ENCODE data around the gene GPD1L.
A peak's percentile ranks its signal among the peaks of the same experiment; 100 is the strongest.

GPD1L gene

DNA sequence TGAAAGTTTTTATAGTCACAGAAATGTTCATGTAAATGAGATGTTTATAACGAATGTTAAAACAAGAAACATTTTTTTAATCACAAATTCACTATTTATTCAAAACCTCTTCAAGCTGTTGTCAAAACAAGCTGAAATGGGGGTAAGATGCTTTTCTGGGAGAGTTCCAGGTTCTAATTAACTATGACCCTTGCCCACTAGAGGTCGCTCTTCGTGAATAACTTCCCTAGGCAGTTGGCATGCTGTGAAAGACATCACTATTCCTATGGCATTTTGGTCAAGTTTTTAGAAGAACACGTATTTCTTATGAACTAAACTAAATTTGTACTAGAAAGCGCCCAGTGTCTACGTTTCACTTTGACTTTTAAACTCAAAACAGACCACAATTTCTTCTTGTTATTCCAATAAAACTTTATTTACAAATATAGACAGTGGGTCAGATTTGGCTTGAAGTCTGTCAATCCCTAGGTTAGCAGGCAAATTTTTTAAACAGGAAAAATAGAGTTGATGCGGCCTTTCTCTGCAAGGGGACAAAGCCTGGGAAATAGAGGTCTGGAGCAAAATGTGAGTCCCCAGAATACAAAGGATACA is 69.3 kb downstream of the GPD1L start:
- Mint-ChIP-seq H3K4me3 (no peak overlapping the region), H3K27me3 (ENCODE audit: low read depth, poor library complexity) (no peaks in the 10 kb centered on the region), H3K9me3 (peaks cover 26% of the 10 kb centered on the region), H3K27ac (no peak overlapping the region), H3K4me1 (peaks cover 12% of the 10 kb centered on the region), H3K36me3 (ENCODE audit: low read depth) (peaks cover 13% of the 10 kb centered on the region)
- TF ChIP-seq, protein P1, sequence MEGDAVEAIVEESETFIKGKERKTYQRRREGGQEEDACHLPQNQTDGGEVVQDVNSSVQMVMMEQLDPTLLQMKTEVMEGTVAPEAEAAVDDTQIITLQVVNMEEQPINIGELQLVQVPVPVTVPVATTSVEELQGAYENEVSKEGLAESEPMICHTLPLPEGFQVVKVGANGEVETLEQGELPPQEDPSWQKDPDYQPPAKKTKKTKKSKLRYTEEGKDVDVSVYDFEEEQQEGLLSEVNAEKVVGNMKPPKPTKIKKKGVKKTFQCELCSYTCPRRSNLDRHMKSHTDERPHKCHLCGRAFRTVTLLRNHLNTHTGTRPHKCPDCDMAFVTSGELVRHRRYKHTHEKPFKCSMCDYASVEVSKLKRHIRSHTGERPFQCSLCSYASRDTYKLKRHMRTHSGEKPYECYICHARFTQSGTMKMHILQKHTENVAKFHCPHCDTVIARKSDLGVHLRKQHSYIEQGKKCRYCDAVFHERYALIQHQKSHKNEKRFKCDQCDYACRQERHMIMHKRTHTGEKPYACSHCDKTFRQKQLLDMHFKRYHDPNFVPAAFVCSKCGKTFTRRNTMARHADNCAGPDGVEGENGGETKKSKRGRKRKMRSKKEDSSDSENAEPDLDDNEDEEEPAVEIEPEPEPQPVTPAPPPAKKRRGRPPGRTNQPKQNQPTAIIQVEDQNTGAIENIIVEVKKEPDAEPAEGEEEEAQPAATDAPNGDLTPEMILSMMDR (IDR thresholded peaks at IDR 0.05), result peak; percentile 72
- DNase-seq, result peak; percentile 70

DNA sequence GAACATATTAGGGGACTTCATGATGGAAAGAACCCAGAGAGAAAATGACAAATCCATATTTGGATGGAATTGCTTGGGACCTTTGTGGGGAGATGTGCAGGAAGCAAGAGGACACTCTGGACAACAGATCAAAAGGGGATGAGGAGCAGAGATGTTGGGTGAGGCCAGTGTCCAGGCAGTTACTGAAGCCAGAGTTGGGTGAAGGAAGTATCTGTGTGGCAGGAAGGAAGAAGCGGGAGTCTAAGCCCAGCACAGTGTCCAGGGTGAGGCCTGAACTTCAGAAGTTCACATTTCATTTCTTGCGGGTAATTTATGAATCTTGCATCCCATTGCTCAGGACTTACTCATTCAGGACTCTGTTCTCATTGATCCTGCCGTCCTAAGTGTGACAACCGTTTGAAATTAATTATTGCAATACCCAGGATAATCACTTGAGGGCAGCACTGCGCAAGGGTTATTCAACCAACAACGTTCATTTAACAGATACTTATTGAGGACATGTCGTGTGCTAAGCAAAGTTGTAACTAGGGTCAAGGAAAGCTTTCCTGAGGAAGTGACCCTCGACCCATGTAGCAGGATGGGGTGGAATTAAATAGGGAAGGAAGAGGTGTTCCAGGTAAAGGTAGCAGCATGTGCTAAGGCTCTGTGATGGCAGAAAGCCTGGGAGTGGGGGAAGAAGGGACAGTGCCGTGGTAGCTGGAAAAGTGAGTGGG is 70.7 kb downstream of the GPD1L start:
- DNase-seq, result peak; percentile 60
- Mint-ChIP-seq H3K4me1 (peaks cover 26% of the 10 kb centered on the region), H3K4me3 (no peak overlapping the region), H3K36me3 (ENCODE audit: low read depth) (peaks cover 3% of the 10 kb centered on the region), H3K27ac (no peak overlapping the region), H3K27me3 (ENCODE audit: low read depth, poor library complexity) (no peaks in the 10 kb centered on the region), H3K9me3 (peaks cover 12% of the 10 kb centered on the region)
- TF ChIP-seq, protein P1 (IDR thresholded peaks at IDR 0.05), result peak; percentile 66

DNA sequence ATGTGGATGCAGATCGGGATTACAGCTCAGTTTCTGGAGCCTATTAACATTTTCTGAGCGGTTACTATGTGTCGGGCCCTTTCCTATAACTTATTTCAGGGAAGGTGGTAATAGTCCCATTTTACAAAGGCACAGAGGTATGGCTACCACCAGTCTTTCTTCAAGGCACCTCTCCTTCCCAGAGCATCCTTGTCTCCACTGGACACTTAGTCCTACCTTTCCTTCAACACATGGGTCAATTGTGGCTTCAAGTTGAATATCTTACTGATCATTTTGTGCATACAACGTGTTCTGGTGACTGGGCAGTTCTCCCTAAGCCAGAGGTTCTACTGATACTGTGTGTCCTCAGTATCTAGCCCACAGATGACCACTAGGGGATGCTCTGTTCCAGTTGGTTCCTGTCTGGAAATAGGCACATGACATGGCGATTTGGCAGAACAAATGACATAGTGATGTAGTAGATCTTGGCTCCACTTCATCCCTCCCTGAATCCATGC is 71.3 kb downstream of the GPD1L start:
- peak; percentile 61 for DNase-seq
- H3K4me3 Mint-ChIP-seq, result no peak overlapping the region
- no peaks in the 10 kb centered on the region for H3K36me3 Mint-ChIP-seq (ENCODE audit: low read depth)
- H3K9me3 Mint-ChIP-seq, result peaks cover 5% of the 10 kb centered on the region
- TF ChIP-seq, protein P1 (IDR thresholded peaks at IDR 0.05), result peak; percentile 81
- H3K27ac Mint-ChIP-seq, result no peak overlapping the region
- H3K27me3 Mint-ChIP-seq (ENCODE audit: low read depth, poor library complexity), result no peaks in the 10 kb centered on the region
- peaks cover 32% of the 10 kb centered on the region for H3K4me1 Mint-ChIP-seq

DNA sequence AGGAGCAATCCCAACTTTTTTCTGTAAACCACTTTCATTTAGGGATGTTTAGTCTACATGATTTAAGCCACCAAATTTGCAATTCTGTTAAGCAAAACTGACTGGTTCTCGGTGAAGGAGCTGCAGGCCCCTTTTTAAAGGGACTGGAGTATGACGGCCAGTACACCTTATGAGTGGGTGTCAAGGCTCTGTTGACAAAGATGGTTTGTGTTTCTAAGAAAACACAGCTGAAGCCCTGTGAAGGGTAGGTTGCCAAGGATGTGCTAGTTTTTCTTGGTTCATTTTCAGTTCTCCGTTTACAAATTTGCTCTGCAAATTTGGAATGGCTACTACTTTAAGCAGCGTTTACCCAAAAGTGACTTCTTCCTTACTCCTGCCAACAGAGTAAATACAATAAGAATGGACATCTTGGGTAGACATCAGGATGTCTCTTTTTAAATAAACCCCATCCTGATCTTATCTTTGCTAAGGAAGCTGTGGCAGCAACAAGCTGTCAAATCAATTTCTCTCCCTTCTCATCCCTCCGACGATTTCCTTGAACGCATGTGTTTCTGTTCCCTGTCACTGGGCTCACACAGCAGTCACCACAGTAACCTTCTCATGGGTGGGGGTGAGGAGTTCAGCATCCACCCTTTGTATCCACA is 73.8 kb downstream of the GPD1L start:
- DNase-seq, result no peak
- Mint-ChIP-seq H3K9me3 (no peaks in the 10 kb centered on the region), H3K27ac (peak overlapping the region; percentile 60), H3K4me1 (peaks cover 44% of the 10 kb centered on the region), H3K36me3 (ENCODE audit: low read depth) (no peaks in the 10 kb centered on the region), H3K4me3 (peak overlapping the region; percentile 12), H3K27me3 (ENCODE audit: low read depth, poor library complexity) (no peaks in the 10 kb centered on the region)
- TF ChIP-seq, protein P1 (IDR thresholded peaks at IDR 0.05), result no peak

DNA sequence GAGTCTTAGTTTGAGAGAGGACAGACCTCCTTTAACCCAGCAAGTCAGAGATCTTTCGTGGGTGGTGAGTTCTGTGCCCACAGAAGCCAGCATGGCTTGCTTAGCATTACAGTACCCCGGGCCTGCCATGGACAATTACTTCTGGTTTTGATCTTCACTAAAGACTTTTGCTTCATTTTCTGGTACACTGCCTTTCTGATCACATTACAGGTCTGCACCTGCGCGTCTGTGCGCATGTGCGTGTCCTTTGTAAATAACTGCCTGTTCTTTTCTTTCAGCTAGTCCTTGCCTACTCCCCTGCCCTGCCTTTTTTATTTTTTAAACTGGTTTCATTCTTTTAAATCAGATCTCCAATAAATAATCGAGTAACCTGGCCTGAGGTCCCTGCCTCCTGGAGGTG is 74.9 kb downstream of the GPD1L start:
- no peaks in the 10 kb centered on the region for H3K27me3 Mint-ChIP-seq (ENCODE audit: low read depth, poor library complexity)
- peak overlapping the region; percentile 43 for H3K4me3 Mint-ChIP-seq
- peak overlapping the region; percentile 15 for H3K27ac Mint-ChIP-seq
- no peak for DNase-seq
- TF ChIP-seq, protein P1 (IDR thresholded peaks at IDR 0.05), result no peak
- peaks cover 54% of the 10 kb centered on the region for H3K4me1 Mint-ChIP-seq
- no peaks in the 10 kb centered on the region for H3K36me3 Mint-ChIP-seq (ENCODE audit: low read depth)
- H3K9me3 Mint-ChIP-seq, result no peaks in the 10 kb centered on the region

All from nephron progenitor cell (in vitro differentiated cells).